ENCODE results near the gene FAM98C. TPM values are rescaled to one million over a fixed set of nuclear protein-coding genes. Genes with fewer than 3 reads are reported as not detected.

Gene FAM98C
- total and polyA plus RNA-seq, 2 donors (not counting 1 experiment from before 2014, with no cell fraction given), result 44.1 to 73.5 TPM

DNA sequence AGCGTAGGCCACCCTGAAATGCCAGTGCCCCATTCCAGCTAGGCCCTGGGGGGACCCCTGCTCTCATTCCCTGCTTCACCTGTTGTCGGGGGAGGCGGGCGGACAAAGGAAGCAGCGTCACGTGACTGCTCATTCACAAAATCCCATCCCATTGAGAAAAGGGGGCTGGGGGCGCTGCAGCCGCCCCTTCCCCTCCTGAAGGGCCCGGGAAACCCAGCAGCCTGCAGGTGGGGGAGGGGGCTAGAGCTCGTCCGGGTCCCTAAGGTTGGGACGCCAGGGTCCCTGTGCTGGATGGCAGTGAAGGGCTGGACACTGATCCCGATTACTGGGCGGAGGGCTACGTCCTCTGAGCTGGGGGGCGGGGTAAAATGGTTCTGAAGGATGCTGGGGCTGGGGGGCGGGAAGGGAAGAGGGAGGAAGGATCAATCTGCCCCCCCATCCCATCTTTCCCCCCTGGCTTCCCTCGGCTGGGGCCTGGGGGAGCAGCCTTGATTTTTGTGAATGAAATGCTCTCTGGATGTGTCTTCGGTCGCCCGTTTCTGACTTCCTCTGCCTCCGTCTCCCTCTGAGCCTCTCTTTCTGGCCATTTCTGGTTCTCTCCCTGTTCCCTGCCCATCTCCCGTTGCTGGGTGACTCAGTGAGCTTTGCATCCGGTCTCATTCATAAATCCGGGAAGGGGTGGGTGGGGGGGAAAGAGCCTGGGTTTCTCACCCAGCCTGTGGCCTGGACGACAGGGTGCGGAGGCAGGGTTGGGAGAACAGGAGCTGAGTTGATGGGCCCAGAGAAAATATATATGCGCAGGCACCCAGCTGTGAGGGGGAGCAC lies 13.6 kb upstream of the FAM98C start:
- WGBS (ENCODE audit: insufficient coverage), result 15% methylated on average over 9 of the region's 28 CpGs
- ATAC-seq (ENCODE audit: low read depth), result no peak
- H3K4me2 ChIP-seq (replicated peaks; ENCODE audit: low read depth, low read length, poor library complexity, severe bottlenecking), result peak overlapping the region; percentile 97

More for the DNA sequence above, 13.6 kb upstream of the FAM98C start:
- ChIA-PET CTCF (interaction anchor here (0.6 to 2.7 kb wide), 3 partner anchors 14 to 474 kb away, joined by 3 to 9 read pairs (median 3); partner anchors contain the start of gene FAM98C), POLR2A (interaction anchor here (0.6 to 2.5 kb wide), 5 partner anchors 14 to 353 kb away, joined by 3 to 11 read pairs (median 3); partner anchors contain the start of genes FAM98C and PSMD8)
- intact Hi-C loops (cut with micrococcal nuclease), result loop anchor here (5.0 kb wide), 1 partner anchor 228 kb away; the partner anchor contains the start of genes EIF3K and MAP4K1
- Histone ChIP-seq H3K27me3 (replicated peaks in 1 of 4; ENCODE audit: control extremely low read depth in 1 of 4, control insufficient read depth in 3 of 4, insufficient read depth in 4 of 4, low read length in 3 of 4) (peaks cover 0 to 51% (median 25%) of the 10 kb centered on the region in 4 experiments), H3K79me2 (ENCODE audit: control insufficient read depth, insufficient read depth, low read length) (no peaks in the 10 kb centered on the region), H4K20me1 (ENCODE audit: control insufficient read depth, insufficient read depth, low read length, poor library complexity, severe bottlenecking) (peaks cover 38% of the 10 kb centered on the region), H3K27ac (ENCODE audit: low read length in 2 of 2) (no peak overlapping the region), H2AFZ (ENCODE audit: insufficient read depth, low read depth, low read length, poor library complexity, severe bottlenecking) (no peak overlapping the region), H3K4me3 (ENCODE audit: control extremely low read depth in 1 of 5, extremely low read depth in 1 of 5, insufficient read depth in 1 of 5, low read depth in 2 of 5, low read length in 4 of 5) (peak overlapping the region in 3 of 5 experiments; percentile 23 to 77 (median 40)), H3K36me3 (replicated peaks in 1 of 2; ENCODE audit: control extremely low read depth in 1 of 2, control insufficient read depth in 1 of 2, extremely low read depth in 1 of 2, insufficient read depth in 2 of 2, low read length in 1 of 2) (peaks cover 0 to 8% of the 10 kb centered on the region in 2 experiments), H3K4me1 (ENCODE audit: control insufficient read depth in 2 of 2, insufficient read depth in 2 of 2, low read length in 2 of 2) (peaks cover 37% of the 10 kb centered on the region in 2 donors), H3K9me3 (ENCODE audit: control extremely low read depth in 1 of 3, control insufficient read depth in 2 of 3, insufficient read depth in 1 of 3, low read length in 2 of 3) (peaks cover 0 to 30% (median 0%) of the 10 kb centered on the region in 3 donors), H3K9ac (ENCODE audit: low read length) (peak overlapping the region; percentile 29)
- DNase-seq, result peak; percentile 35
- peak overlapping the region; percentile 21 for H3K27ac Mint-ChIP-seq
- H3K4me1 Mint-ChIP-seq, result peaks cover 34% of the 10 kb centered on the region
- no peaks in the 10 kb centered on the region for H3K9me3 Mint-ChIP-seq (ENCODE audit: insufficient read depth)
- TF ChIP-seq, protein P1, sequence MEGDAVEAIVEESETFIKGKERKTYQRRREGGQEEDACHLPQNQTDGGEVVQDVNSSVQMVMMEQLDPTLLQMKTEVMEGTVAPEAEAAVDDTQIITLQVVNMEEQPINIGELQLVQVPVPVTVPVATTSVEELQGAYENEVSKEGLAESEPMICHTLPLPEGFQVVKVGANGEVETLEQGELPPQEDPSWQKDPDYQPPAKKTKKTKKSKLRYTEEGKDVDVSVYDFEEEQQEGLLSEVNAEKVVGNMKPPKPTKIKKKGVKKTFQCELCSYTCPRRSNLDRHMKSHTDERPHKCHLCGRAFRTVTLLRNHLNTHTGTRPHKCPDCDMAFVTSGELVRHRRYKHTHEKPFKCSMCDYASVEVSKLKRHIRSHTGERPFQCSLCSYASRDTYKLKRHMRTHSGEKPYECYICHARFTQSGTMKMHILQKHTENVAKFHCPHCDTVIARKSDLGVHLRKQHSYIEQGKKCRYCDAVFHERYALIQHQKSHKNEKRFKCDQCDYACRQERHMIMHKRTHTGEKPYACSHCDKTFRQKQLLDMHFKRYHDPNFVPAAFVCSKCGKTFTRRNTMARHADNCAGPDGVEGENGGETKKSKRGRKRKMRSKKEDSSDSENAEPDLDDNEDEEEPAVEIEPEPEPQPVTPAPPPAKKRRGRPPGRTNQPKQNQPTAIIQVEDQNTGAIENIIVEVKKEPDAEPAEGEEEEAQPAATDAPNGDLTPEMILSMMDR (IDR thresholded peaks at IDR 0.05), result no peak
- no peak for TF ChIP-seq EZH2 (IDR thresholded peaks at IDR 0.05; ENCODE audit: borderline replicate concordance, insufficient read depth, low read depth, low read length, poor library complexity, severe bottlenecking)
- peak overlapping the region; percentile 64 for H3K4me3 Mint-ChIP-seq
- peaks cover 35% of the 10 kb centered on the region for H3K27me3 Mint-ChIP-seq

Measured in B cell (primary cell).